Ramos (cell line): ENCODE data around the gene FERMT1.
"Not testable (repeated sequence)": the region's sequence is repeated elsewhere in the genome, so short reads cannot be mapped to it uniquely, and the experiment has no call there.

Experiments
- in situ Hi-C: fragments of 300-500 bp; cut with MboI; formaldehyde crosslinking; loops from one replicate; pipeline ENCODE4 v1.14.3; 2022; ENCODE audit warnings: low sequenced_read_pairs; ENCODE audit not compliant: unreplicated experiment

The FERMT1 gene

GRCh38 chr20:6120491-6120988 lies 2.3 kb downstream of the FERMT1 start:
- in situ Hi-C loops = no loop called here

GRCh38 chr20:6116758-6117157 lies 6.1 kb downstream of the FERMT1 start:
- in situ Hi-C loops = no loop called here

DNA sequence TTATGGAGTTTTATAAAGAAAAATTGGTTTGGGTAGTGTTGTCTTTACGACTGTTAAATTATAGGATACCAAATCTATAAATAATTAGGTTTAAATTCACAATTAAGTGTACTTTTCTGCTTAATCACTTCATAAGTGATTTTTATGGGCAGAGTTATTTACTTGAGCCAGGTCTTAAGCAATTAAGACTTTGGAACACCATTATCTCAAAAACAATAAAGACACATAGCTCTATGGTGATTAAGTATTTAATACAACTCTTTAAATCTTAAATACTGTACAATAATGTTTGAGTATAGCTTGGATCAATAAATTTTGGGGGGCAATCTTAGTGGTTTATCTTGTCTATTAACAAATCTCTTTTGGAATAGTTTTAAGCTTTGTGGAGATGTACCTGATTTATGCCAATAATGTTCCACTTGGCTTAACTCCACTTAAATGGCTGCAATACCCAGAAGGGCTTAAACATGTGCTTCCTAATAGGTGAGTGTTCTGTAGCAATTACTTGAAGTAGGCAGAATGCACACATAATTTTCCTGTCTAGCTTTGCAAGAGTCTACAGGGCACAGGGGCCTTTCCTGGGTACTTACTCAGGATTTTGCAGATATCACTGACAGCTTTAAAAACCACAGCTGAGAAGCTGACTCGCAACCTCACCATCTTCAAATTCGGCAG lies 7.5 kb downstream of the FERMT1 start:
- in situ Hi-C loops = no loop called here

GRCh38 chr20:6114696-6115095 lies 8.1 kb downstream of the FERMT1 start:
- in situ Hi-C loops = no loop called here

- in situ Hi-C loops = no loop called here
Measured at GRCh38 chr20:6113951-6114350, 8.9 kb downstream of the FERMT1 start.

DNA sequence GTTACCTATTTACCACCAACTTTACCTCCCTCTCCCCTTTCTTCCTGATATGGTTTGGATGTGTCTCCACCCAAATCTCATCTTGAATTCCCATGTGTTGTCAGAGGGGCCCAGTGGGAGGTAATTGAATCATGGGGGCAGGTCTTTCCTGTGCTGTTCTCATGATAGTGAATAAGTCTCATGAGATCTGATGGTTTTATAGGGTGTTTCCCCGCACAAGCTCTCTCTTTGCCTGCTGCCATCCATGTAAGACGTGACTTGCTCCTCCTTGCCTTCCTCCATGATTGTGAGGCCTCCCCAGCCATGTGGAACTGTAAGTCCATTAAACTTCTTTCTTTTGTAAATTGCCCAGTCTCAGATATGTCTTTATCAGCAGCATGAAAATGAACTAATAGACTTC lies 9.9 kb downstream of the FERMT1 start:
- in situ Hi-C loops = not testable (repeated sequence)

DNA sequence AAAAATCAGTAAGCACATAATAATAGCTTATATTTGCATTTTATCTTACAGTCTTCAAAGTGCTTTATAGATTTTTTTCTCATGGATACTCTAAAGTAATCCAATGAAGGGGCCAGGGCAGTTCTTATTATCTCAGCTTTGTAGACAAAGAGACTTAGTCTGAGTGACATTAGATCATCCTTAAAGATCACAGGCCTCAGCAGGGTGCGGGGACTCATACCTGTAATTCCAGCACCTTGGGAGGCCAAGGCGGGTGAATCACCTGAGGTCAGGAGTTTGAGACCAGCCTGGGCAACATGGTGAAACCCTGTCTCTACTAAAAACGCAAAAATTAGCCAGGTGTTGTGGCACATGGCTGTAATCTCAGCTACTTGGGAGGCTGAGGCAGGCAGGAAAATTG lies 14.5 kb downstream of the FERMT1 start:
- in situ Hi-C loops = no loop called here

GRCh38 chr20:6104493-6105188 lies 18.2 kb downstream of the FERMT1 start:
- in situ Hi-C loops = no loop called here

DNA sequence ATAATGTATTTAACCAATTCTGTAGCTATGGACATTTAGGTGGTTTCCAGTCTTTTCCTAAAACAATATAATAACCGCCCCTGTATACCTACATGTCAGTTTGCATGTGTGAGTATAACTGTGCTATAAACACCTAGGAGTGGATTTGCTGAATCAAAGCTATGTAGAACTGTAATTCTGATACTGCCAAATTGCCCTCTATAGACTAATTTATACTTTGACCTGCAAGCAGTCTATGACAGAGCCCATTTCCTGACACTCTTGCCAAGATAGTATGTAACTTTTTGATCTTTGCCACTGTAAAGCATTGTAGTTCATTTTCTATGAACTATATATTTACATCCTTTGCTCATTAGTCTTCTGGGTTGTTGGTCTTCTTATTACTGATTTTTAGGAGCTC lies 19.5 kb downstream of the FERMT1 start:
- in situ Hi-C loops = no loop called here

DNA sequence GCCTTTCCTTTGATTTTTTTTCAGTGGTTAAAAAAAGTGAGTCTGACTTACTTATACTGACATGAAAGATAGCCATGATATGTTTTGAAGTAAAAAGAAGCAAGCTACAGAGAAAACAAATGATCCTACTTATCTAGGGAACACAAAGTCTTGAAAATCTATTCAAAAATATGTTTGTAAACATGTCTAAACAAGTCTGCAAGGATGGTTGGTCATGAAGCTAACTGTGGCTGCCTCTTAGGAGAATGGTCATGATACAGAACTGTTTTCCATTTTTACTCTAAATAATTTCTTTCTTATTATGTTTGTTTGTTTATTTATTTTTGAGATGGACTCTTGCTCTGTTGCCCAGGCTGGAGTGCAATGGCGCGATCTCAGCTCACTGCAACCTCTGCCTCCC lies 21.5 kb downstream of the FERMT1 start:
- in situ Hi-C loops = no loop called here

- in situ Hi-C loops = no loop called here
Measured at GRCh38 chr20:6100246-6100645, 22.6 kb downstream of the FERMT1 start.

- in situ Hi-C loops = no loop called here
Measured at GRCh38 chr20:6099819-6100218, 23.0 kb downstream of the FERMT1 start.

DNA sequence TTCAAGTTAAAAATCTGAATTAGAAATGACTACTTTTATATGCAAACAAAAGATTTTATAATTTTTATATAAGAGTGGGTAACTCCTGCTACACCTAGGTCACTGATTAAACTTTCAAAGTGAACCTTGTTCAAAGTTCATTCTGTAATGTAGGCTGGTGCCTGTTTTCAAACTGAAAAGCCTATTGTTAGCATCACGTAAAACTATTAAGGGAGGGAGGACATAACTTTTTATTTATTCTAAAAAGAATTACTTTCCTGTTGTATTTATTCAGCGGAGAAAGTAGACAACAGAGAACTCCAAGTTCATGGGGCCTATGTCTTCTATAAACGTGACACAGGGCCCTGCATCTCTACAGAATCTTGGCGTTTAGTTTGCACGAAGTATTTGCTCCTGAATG lies 27.4 kb downstream of the FERMT1 start:
- in situ Hi-C loops = no loop called here

DNA sequence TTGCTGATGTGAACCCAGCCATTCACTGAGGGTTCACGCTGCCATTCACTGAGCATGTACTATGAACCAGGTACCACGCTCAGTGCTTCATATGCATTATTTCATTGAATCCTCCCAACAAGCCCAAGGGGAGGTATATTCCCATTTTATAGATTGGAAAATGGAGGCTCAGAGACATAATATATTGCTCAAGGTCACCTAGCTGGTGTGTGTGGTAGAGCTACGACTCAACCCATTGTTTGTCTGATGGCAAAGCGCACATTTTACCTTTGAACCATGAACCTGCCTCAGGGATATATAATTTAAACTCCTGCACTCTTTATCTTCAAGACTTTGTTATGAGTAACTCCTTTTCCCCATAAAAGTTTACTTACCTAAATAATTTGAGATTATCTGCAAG lies 28.3 kb downstream of the FERMT1 start:
- in situ Hi-C loops = no loop called here

DNA sequence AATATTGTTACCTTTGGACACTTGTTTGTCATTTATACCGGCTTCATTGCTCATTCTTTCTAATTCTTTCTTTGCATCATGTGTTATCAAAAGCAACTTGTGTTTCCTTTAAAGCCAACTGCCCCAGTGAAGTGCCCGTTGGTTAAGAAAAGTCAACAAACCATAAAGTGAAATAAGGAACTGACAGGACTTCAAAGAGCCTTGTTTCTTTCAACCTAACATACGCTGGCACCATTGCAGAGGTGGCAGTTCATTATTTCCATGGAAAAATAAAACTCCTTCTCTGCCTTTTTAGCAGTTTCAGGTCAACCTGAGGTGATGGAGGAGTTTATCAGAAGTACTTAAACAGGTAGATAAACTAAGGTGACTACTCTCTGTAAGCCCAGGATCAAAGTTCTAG lies 28.8 kb downstream of the FERMT1 start:
- in situ Hi-C loops = no loop called here

- in situ Hi-C loops = no loop called here
Measured at GRCh38 chr20:6091661-6092060, 31.2 kb downstream of the FERMT1 start.

DNA sequence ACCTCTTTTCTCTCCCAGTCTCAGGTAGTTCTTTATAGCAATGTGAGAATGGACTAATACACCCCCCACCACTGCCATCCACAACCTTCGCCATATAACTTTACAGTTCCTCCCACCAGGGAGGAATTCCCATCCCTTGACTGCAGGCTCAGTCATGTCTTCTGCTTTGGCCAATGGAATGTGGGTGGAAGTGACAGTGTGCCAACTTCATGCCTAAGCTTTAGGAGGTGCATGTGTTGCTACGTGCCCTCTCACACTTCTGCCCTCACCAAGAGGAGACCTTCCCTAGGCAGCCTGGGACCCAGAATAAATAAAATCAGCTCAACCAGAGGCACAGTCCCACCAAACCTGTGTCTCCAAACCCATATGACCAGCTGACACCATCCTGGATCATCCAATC lies 36.0 kb downstream of the FERMT1 start:
- in situ Hi-C loops = no loop called here

DNA sequence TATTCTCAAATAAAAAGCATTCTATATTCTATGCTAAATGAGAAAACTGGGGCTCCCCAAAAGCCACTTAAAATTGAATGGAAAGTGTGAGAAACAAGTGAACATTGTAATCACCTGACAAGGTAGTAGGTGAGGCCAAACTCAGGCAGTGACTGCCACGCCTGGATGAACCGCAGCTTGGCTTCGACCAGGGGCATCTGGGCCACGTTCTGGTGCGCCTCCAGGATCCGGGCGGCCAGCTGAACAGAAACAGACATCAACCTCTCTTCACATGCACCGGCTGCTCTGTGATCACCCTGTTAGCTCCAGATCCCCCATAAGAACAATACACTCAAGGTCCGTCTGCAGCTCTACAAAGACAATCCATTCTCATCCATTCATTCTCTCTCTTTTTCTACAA lies 38.9 kb downstream of the FERMT1 start:
- in situ Hi-C loops = loop anchor here (5.0 kb wide), 1 partner anchor 557 kb away; no protein-coding TSS in a partner anchor

DNA sequence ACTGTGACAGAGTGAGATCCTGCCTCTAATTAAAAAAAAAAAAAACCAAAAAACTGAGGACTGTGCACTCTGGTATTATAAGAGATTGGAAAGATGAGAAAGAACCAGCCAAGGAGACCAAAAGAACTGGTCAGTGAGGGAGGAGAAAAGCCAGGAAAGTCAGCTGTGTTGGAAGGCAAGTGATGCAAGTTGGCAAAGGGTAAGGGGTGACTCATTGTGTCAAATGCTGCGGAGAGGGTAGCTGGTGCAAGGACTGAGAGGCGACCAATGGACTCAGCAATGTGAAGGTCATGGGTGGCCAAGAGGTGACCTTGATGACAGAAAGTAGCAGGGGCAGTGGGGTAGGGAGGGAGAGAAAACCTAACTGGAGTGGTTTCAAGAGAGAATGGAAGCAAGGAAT lies 41.6 kb downstream of the FERMT1 start:
- in situ Hi-C loops = loop anchor here (5.0 kb wide), 1 partner anchor 554 kb away; no protein-coding TSS in a partner anchor

DNA sequence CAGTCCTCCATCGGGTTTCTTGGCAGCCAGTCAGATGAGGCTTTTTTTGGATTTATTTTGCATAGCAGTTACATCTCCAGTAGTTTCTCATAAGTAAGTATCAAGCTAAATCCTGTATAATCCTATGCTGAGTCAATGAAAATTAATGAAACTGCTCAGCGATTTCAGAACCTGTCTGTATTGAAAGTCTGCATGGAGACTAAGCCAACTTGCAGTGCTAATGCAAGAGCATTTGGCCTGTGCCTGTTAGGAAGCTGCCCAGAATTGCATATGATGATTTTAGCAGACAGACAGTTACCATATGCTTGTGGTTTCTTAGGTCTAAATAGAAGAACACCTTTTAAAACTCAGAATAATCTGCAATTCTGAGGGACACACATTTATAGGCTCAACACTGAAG lies 43.8 kb downstream of the FERMT1 start:
- in situ Hi-C loops = no loop called here

- in situ Hi-C loops = no loop called here
Measured at GRCh38 chr20:6075428-6076219, 47.2 kb downstream of the FERMT1 start.
